AG08396 (cell line): Measurements from ENCODE around the gene NGEF.

ENCODE experiments used
- DNase-seq: peaks from one replicate; pipeline ENCODE4 v3.0.0; 2012; ENCODE audit warnings: low spot score, mixed read lengths

NGEF gene

DNA sequence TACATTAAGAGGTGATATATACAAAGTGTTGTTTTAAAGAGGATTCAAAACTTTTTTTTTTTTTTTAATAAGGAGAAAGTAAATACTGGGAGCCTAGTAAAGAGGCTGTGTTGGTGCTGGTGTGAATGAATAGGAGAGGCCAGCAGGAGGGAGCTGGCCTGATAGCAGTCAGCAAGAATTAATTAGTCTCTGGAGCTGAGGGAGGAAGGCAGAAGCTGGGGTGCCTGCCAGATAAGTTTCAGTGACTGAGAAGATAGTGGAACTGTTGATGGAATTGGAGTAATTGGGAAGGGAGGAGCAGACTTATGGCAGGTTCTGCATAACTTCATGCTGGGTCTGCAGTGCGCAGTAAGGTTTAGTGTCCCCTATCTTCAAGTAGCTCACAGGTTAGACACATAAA, 179.2 kb downstream of the NGEF start:
- DNase-seq, result no peak

GRCh38 chr2:232831496-232831895, 181.6 kb downstream of the NGEF start:
- no peak for DNase-seq

- no peak for DNase-seq
These were observed 183.1 kb downstream of the NGEF start for GRCh38 chr2:232829988-232830387.
